ENCODE results near the gene SNAP47.

SNAP47 gene

GRCh38 chr1:227734856-227735538 lies at the start of gene SNAP47, which contains the start of gene JMJD4:
TSS of gene SNAP47 (plus strand) at chr1:227735435. CDS start at chr1:227747737, 12,302 bp downstream.
TSS of gene JMJD4 (minus strand) at chr1:227735302. CDS start at chr1:227735273, 29 bp downstream.
- TF ChIP-seq TCF12 (IDR thresholded peaks at IDR 0.05; ENCODE audit: low read depth) (peak; percentile 74), CEBPB (IDR thresholded peaks at IDR 0.05) (no peak), TAF1 (IDR thresholded peaks at IDR 0.05; ENCODE audit: low read depth) (peak; percentile 88), REST (IDR thresholded peaks at IDR 0.05; ENCODE audit: low read depth) (no peak), ZBTB7A (IDR thresholded peaks at IDR 0.05; ENCODE audit: low read depth) (peak; percentile 80; the same call in 1 of the 2 replicates), RAD21 (IDR thresholded peaks at IDR 0.05; ENCODE audit: low read depth) (no peak), EGR1 (IDR thresholded peaks at IDR 0.05) (no peak; the same call in 1 of the 2 replicates), EP300 (IDR thresholded peaks at IDR 0.05; ENCODE audit: borderline replicate concordance) (peak; percentile 66; the same call in 1 of the 2 replicates), USF1 (IDR thresholded peaks at IDR 0.05) (peak; percentile 70), MAX (IDR thresholded peaks at IDR 0.05) (peak; percentile 88), TEAD4 (IDR thresholded peaks at IDR 0.05) (peak; percentile 47; the same call in 1 of the 2 replicates), FOXM1 (IDR thresholded peaks at IDR 0.05; ENCODE audit: borderline replicate concordance, low read depth) (no peak), YY1 (IDR thresholded peaks at IDR 0.05; ENCODE audit: low read depth) (peak; percentile 79)

- TF ChIP-seq FOXM1 (IDR thresholded peaks at IDR 0.05; ENCODE audit: borderline replicate concordance, low read depth): no peak
- no peak for TF ChIP-seq CREB1 (IDR thresholded peaks at IDR 0.05; ENCODE audit: low read depth)
- TF ChIP-seq TEAD4 (IDR thresholded peaks at IDR 0.05): no peak
Measured at GRCh38 chr1:227685807-227686206, 49.4 kb upstream of the SNAP47 start.

GRCh38 chr1:227697321-227697864 lies 37.8 kb upstream of the SNAP47 start:
- TF ChIP-seq YY1 (IDR thresholded peaks at IDR 0.05; ENCODE audit: low read depth): no peak
- no peak for TF ChIP-seq TAF1 (IDR thresholded peaks at IDR 0.05; ENCODE audit: low read depth)
- no peak for TF ChIP-seq TEAD4 (IDR thresholded peaks at IDR 0.05)
- TF ChIP-seq EP300 (IDR thresholded peaks at IDR 0.05; ENCODE audit: borderline replicate concordance): no peak
- no peak for TF ChIP-seq TCF12 (IDR thresholded peaks at IDR 0.05; ENCODE audit: low read depth)
- TF ChIP-seq NFIC (IDR thresholded peaks at IDR 0.05): no peak
- no peak for TF ChIP-seq MAX (IDR thresholded peaks at IDR 0.05)
- TF ChIP-seq CREB1 (IDR thresholded peaks at IDR 0.05; ENCODE audit: low read depth): no peak
- TF ChIP-seq ZBTB7A (IDR thresholded peaks at IDR 0.05; ENCODE audit: low read depth): no peak
- no peak for TF ChIP-seq REST (IDR thresholded peaks at IDR 0.05; ENCODE audit: low read depth)
- TF ChIP-seq USF1 (IDR thresholded peaks at IDR 0.05): no peak

- no peak for TF ChIP-seq TEAD4 (IDR thresholded peaks at IDR 0.05)
- TF ChIP-seq MAX (IDR thresholded peaks at IDR 0.05): no peak
- no peak for TF ChIP-seq TCF12 (IDR thresholded peaks at IDR 0.05; ENCODE audit: low read depth)
- no peak for TF ChIP-seq CREB1 (IDR thresholded peaks at IDR 0.05; ENCODE audit: low read depth)
- TF ChIP-seq FOXM1 (IDR thresholded peaks at IDR 0.05; ENCODE audit: borderline replicate concordance, low read depth): no peak
- no peak for TF ChIP-seq EP300 (IDR thresholded peaks at IDR 0.05; ENCODE audit: borderline replicate concordance)
- TF ChIP-seq TAF1 (IDR thresholded peaks at IDR 0.05; ENCODE audit: low read depth): no peak
- TF ChIP-seq ZBTB7A (IDR thresholded peaks at IDR 0.05; ENCODE audit: low read depth): no peak
- TF ChIP-seq NFIC (IDR thresholded peaks at IDR 0.05): no peak
- TF ChIP-seq REST (IDR thresholded peaks at IDR 0.05; ENCODE audit: low read depth): no peak
- no peak for TF ChIP-seq USF1 (IDR thresholded peaks at IDR 0.05)
- no peak for TF ChIP-seq YY1 (IDR thresholded peaks at IDR 0.05; ENCODE audit: low read depth)
- no peak for TF ChIP-seq CEBPB (IDR thresholded peaks at IDR 0.05)
- no peak for TF ChIP-seq RAD21 (IDR thresholded peaks at IDR 0.05; ENCODE audit: low read depth)
Measured at GRCh38 chr1:227707846-227708245, 27.4 kb upstream of the SNAP47 start.
